GM12865 (cell line): ENCODE measurements around the gene IDH1.
A peak's percentile ranks its signal among the peaks of the same experiment; 100 is the strongest.
"Not testable (repeated sequence)": the region's sequence is repeated elsewhere in the genome, so short reads cannot be mapped to it uniquely, and the experiment has no call there.

Source experiments
- DNase-seq: peaks from one replicate; pipeline ENCODE4 v3.0.0; 2010; ENCODE audit warnings: low read depth
- H3K4me3 ChIP-seq: 2 replicates; pipeline ENCODE4 v1.5.1; 2011; ENCODE audit warnings: mild to moderate bottlenecking, low read depth, low read length, control low read depth
- CTCF ChIP-seq: IDR thresholded peaks from 2 replicates; pipeline ENCODE4 v1.5.1; 2011; ENCODE audit warnings: low read length, control low read depth, low read depth, inconsistent platforms; ENCODE audit not compliant: insufficient read depth; ENCODE audit errors: missing control alignments

IDH1 gene

DNA sequence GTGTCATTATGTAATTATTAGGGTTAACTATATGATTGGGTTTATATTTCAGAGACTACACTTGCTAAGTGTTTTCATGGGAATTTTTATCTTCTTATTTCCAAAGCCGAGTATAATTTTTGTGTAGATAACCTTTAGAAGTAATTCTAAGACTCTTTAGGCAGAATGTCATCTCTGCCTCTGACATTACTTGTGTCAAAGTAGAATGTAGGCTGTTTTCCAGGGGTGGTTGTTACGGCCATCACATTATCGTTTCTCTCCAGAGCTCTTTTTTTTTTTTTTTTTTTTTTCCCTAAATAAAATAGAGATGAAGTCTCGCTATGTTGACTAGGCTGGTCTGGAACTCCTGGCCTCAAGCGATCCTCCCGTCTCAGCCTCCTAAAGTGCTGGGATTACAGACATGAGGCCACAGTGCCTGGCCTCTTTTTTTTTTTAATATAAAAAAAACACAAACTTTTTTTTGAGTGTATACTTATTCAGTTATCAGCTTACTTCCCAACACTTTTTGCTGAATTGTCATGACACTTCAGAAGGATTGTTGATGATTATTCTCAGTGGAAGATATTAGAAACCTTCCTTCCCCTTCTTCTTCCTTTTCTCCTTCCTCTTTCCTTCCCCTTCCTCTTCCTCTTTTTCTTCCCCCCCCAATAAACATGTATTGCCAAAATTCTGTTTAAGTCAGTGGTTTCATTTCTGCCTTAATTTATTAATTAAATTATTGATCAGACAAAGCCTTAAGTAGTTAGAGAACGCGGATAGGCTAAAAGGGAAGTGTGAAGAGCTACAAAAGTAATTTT, 13.5 kb upstream of the IDH1 start:
- TF ChIP-seq CTCF = no peak
- DNase-seq = no peak
- H3K4me3 ChIP-seq = no peak overlapping the region

GRCh38 chr2:208267526-208267925, 12.7 kb upstream of the IDH1 start:
- not testable (repeated sequence) for DNase-seq
- peak overlapping the region; percentile 97; the same call in 1 of the 2 replicates for H3K4me3 ChIP-seq

- DNase-seq = no peak
- TF ChIP-seq CTCF = no peak
- H3K4me3 ChIP-seq = peak overlapping the region; percentile 97
These were observed 12.1 kb upstream of the IDH1 start for GRCh38 chr2:208266936-208267335.

DNA sequence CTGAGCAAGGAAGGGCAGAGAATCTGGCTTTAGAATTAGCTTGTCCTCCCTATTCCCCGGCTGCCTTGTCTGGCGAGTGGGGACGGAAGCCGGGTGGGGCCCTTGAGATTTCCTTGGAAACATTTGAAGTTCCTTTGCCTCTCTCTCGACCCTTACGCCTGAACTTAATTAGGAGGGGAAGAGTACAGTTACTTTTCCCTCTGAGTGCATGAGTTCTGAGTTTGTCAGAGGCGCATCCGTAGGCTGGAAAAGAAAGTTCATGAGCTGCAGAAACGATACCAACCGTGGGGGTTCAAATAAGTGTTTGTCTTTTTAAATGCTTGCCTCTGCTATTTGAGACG, 11.7 kb upstream of the IDH1 start:
- peak overlapping the region; percentile 97 for H3K4me3 ChIP-seq
- TF ChIP-seq CTCF = no peak
- DNase-seq = no peak

DNA sequence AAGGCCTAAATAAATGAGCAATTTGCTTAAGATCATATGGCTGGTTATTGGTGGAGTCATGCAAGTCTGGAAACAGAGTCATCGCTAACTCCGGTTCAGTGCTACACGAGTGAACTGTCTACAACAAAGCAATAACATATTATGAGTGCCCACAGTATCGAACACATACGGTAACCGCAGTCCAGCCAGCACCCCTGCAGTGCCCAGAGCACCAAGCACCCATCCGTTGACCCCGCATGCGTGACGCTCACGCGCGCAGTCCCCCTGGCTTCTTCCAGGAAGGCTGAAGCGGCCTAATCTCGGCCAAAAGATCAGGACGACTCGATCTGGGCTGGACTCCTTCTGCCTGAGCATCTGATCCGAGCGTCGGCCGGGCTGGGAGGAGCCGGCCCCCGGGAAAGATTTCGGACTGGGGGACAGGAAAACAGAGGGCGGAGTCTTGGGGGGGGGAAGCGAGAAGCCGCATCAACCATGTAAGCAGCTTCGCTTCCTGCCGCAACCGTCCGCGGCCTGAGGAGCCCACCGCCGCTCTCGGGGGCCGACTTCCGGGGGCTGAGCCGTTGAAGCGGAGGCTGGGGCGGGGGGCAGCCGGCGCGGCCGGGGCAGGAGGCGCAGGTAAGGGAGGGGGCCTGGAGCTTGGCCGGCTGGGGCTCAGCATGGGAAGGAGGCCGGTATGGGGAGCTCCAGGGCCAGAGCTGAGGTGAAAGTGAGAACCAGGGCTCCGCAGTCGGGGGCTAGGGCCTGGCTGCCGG, 11.1 kb upstream of the IDH1 start, which contains the start of gene PIKFYVE:
TSS of gene PIKFYVE (plus strand) at position 455 of the 752 bp plus-strand sequence. CDS start 5,265 bp downstream, outside the sequence.
- TF ChIP-seq CTCF = no peak

GRCh38 chr2:208265371-208265800, 10.5 kb upstream of the IDH1 start:
- peak overlapping the region; percentile 97 for H3K4me3 ChIP-seq
- TF ChIP-seq CTCF = no peak
- peak; percentile 76 for DNase-seq

More for the DNA sequence above, 11.1 kb upstream of the IDH1 start, which contains the start of gene PIKFYVE:
- DNase-seq = peak; percentile 98
- H3K4me3 ChIP-seq = peak within 1 kb of the TSS; percentile 97

DNA sequence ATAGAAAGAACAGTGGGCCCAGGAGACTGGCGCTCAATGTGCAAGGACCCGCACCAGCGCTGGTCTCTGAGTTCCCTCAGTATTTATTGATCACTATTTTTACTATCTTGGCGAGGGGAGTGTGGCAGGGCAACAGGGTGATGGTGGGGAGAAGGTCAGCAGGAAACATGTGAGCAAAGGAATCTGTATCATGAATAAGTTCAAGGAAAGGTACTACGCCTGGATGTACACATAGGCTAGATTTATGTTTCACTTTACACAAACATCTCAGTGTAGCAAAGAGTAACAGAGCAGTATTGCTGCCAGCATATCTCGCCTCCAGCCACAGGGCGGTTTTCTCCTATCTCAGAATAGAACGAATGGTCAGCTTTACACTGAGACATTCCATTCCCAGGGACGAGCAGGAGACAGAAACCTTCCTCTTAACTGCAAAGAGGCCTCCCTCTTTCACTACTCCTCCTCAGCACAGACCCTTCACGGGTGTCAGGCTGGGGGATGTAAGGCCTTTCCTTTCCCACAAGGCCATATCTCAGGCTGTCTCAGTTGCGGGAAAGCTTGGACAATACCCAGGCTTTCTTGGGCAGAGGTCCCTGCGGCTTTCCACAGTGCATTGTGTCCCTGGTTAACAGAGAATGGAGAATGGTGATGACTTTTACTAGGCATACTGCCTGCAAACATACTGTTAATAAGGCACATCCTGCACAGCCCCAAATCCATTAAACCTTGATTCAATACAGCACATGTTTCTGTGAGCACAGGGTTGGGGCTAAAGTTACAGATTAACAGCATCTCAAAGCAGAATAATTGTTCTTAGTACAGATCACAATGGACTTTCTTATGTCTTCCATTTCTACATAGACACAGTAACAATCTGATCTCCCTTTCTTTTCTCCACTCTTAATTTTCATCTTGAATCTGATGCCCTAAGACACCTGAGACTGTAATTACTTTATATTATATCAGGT, 2.3 kb upstream of the IDH1 start:
- H3K4me3 ChIP-seq, DNase-seq: not testable (repeated sequence)
